ENCODE data around the gene RNH1. TPM values are rescaled to one million over a fixed set of nuclear protein-coding genes. Genes with fewer than 3 reads are reported as not detected.

RNH1 gene
- total and polyA plus RNA-seq, 2 donors (not counting 1 experiment from before 2014, with no cell fraction given): 102 to 561 TPM

- no peak overlapping the region for H2AFZ ChIP-seq (ENCODE audit: low read length)
Observed at GRCh38 chr11:445765-446588, 61.1 kb downstream of the RNH1 start.

More at GRCh38 chr11:445765-446588, 61.1 kb downstream of the RNH1 start:
- Histone ChIP-seq H4K20me1 (ENCODE audit: control insufficient read depth, extremely low read depth, insufficient read depth, low read length) (no peaks in the 10 kb centered on the region), H3K36me3 (ENCODE audit: control insufficient read depth, insufficient read depth, low read length) (no peaks in the 10 kb centered on the region), H3K9ac (ENCODE audit: insufficient read depth, low read length) (no peak overlapping the region), H3K27ac (ENCODE audit: insufficient read depth, low read length) (no peak overlapping the region), H3K79me2 (ENCODE audit: control insufficient read depth, insufficient read depth, low read length) (peaks cover 11% of the 10 kb centered on the region), H3K4me1 (ENCODE audit: control insufficient read depth, extremely low read depth, insufficient read depth, low read length) (peaks cover 2% of the 10 kb centered on the region), H3K9me3 (ENCODE audit: control insufficient read depth, insufficient read depth, low read depth, low read length) (no peaks in the 10 kb centered on the region), H3K27me3 (ENCODE audit: control insufficient read depth, insufficient read depth, low read length) (peaks cover 2% of the 10 kb centered on the region), H3K4me3 (replicated peaks in 1 of 4; ENCODE audit: control extremely low read depth in 1 of 4, insufficient read depth in 1 of 4, low read depth in 3 of 4, low read length in 4 of 4) (no peak overlapping the region), H3K4me2 (ENCODE audit: extremely low read depth, insufficient read depth, low read length) (no peak overlapping the region)
- TF ChIP-seq CTCF (conservative IDR thresholded peaks at IDR 0.05 in 1 of 2, IDR thresholded peaks at IDR 0.05 in 1 of 2; ENCODE audit: low read depth in 1 of 2, low read length in 2 of 2) (no peak), EZH2 (IDR thresholded peaks at IDR 0.05; ENCODE audit: low read length, missing control alignments) (no peak)
- DNase-seq (ENCODE audit: low read depth in 2 of 2): no peak

Other genes starting within 250 kb of the RNH1 start
- not detected in 2 replicates for gene NLRP6, start 228.8 kb downstream of the RNH1 start, total RNA-seq
- gene NLRP6, start 228.8 kb downstream of the RNH1 start, polyA plus RNA-seq: not detected in 2 replicates
- gene PGGHG, start 218.1 kb downstream of the RNH1 start, total RNA-seq: 8.4 and 8.5 TPM in 2 replicates
- 3.1 and 4.6 TPM in 2 replicates for gene PGGHG, start 218.1 kb downstream of the RNH1 start, polyA plus RNA-seq
- gene IFITM5, start 207.7 kb downstream of the RNH1 start, total RNA-seq: 0.50 TPM in 1 of 2 replicates, not detected in the other
- gene IFITM5, start 207.7 kb downstream of the RNH1 start, polyA plus RNA-seq: not detected in 2 replicates
- gene IFITM2, start 199.4 kb downstream of the RNH1 start, total RNA-seq: 51.2 and 96.8 TPM in 2 replicates
- gene IFITM2, start 199.4 kb downstream of the RNH1 start, polyA plus RNA-seq: 434 and 714 TPM in 2 replicates
- gene IFITM1, start 193.2 kb downstream of the RNH1 start, total RNA-seq: 21.1 and 41.6 TPM in 2 replicates
- 54.9 and 93.0 TPM in 2 replicates for gene IFITM1, start 193.2 kb downstream of the RNH1 start, polyA plus RNA-seq
- 74.1 and 76.0 TPM in 2 replicates for gene IFITM3, start 186.4 kb downstream of the RNH1 start, total RNA-seq
- 482 and 876 TPM in 2 replicates for gene IFITM3, start 186.4 kb downstream of the RNH1 start, polyA plus RNA-seq
- gene B4GALNT4, start 137.7 kb downstream of the RNH1 start, total RNA-seq: 1.5 and 1.8 TPM in 2 replicates
- gene B4GALNT4, start 137.7 kb downstream of the RNH1 start, polyA plus RNA-seq: 1.4 and 3.8 TPM in 2 replicates
- 0.26 and 0.83 TPM in 2 replicates for gene PKP3, start 113.0 kb downstream of the RNH1 start, total RNA-seq
- gene PKP3, start 113.0 kb downstream of the RNH1 start, polyA plus RNA-seq: 0.17 and 0.24 TPM in 2 replicates
- gene SIGIRR, start 92.2 kb downstream of the RNH1 start, total RNA-seq: 13.4 and 16.7 TPM in 2 replicates
- gene SIGIRR, start 92.2 kb downstream of the RNH1 start, polyA plus RNA-seq: 8.9 and 10.5 TPM in 2 replicates
- gene ANO9, start 65.2 kb downstream of the RNH1 start, total RNA-seq: not detected in 2 replicates
- not detected in 2 replicates for gene ANO9, start 65.2 kb downstream of the RNH1 start, polyA plus RNA-seq
- gene PTDSS2, start 57.0 kb downstream of the RNH1 start, total RNA-seq: 31.8 and 36.7 TPM in 2 replicates
- 17.4 and 18.1 TPM in 2 replicates for gene PTDSS2, start 57.0 kb downstream of the RNH1 start, polyA plus RNA-seq
- gene HRAS, start 28.3 kb upstream of the RNH1 start, total RNA-seq: 46.7 and 58.5 TPM in 2 replicates
- 51.7 and 69.3 TPM in 2 replicates for gene HRAS, start 28.3 kb upstream of the RNH1 start, polyA plus RNA-seq
- gene LRRC56, start 30.3 kb upstream of the RNH1 start, total RNA-seq: 0.77 and 1.3 TPM in 2 replicates
- gene LRRC56, start 30.3 kb upstream of the RNH1 start, polyA plus RNA-seq: 0.26 and 0.28 TPM in 2 replicates
- gene LMNTD2, start 53.5 kb upstream of the RNH1 start, total RNA-seq: 0.17 and 0.26 TPM in 2 replicates
- gene LMNTD2, start 53.5 kb upstream of the RNH1 start, polyA plus RNA-seq: 0.05 and 0.08 TPM in 2 replicates
- gene RASSF7, start 53.7 kb upstream of the RNH1 start, total RNA-seq: 1.5 and 2.8 TPM in 2 replicates
- 1.4 and 1.6 TPM in 2 replicates for gene RASSF7, start 53.7 kb upstream of the RNH1 start, polyA plus RNA-seq
- gene PHRF1, start 69.2 kb upstream of the RNH1 start, total RNA-seq: 16.8 and 18.7 TPM in 2 replicates
- 5.9 and 9.7 TPM in 2 replicates for gene PHRF1, start 69.2 kb upstream of the RNH1 start, polyA plus RNA-seq
- gene IRF7, start 108.7 kb upstream of the RNH1 start, total RNA-seq: 9.1 and 11.3 TPM in 2 replicates
- gene IRF7, start 108.7 kb upstream of the RNH1 start, polyA plus RNA-seq: 1.3 and 1.6 TPM in 2 replicates
- gene CDHR5, start 117.7 kb upstream of the RNH1 start, total RNA-seq: not detected in 2 replicates
- not detected in 2 replicates for gene CDHR5, start 117.7 kb upstream of the RNH1 start, polyA plus RNA-seq
- not detected in 2 replicates for gene SCT, start 119.9 kb upstream of the RNH1 start, total RNA-seq
- not detected in 2 replicates for gene SCT, start 119.9 kb upstream of the RNH1 start, polyA plus RNA-seq
- 0.17 TPM in 1 of 2 replicates, not detected in the other for gene DRD4, start 130.0 kb upstream of the RNH1 start, total RNA-seq
- not detected in 2 replicates for gene DRD4, start 130.0 kb upstream of the RNH1 start, polyA plus RNA-seq
- 28.2 and 38.3 TPM in 2 replicates for gene DEAF1, start 188.0 kb upstream of the RNH1 start, total RNA-seq
- 9.7 and 14.4 TPM in 2 replicates for gene DEAF1, start 188.0 kb upstream of the RNH1 start, polyA plus RNA-seq
- gene TMEM80, start 188.6 kb upstream of the RNH1 start, total RNA-seq: 7.4 and 10.6 TPM in 2 replicates
- gene TMEM80, start 188.6 kb upstream of the RNH1 start, polyA plus RNA-seq: 8.0 and 15.3 TPM in 2 replicates
- gene EPS8L2, start 199.0 kb upstream of the RNH1 start, total RNA-seq: 24.1 and 54.2 TPM in 2 replicates
- 17.0 and 18.4 TPM in 2 replicates for gene EPS8L2, start 199.0 kb upstream of the RNH1 start, polyA plus RNA-seq
- 99.4 and 150 TPM in 2 replicates for gene TALDO1, start 240.2 kb upstream of the RNH1 start, total RNA-seq
- 136 and 189 TPM in 2 replicates for gene TALDO1, start 240.2 kb upstream of the RNH1 start, polyA plus RNA-seq